Measurements from ENCODE around the gene RAET1E.
"Not testable (repeated sequence)": the region's sequence is repeated elsewhere in the genome, so short reads cannot be mapped to it uniquely, and the experiment has no call there.

GRCh38 chr6:149919126-149919833, 21.4 kb upstream of the RAET1E start:
- not testable (repeated sequence) for TF ChIP-seq YY1 (IDR thresholded peaks at IDR 0.05; ENCODE audit: insufficient read depth, insufficient read length); ZNF274 (IDR thresholded peaks at IDR 0.05; ENCODE audit: low read depth, low read length); SUZ12 (IDR thresholded peaks at IDR 0.05; ENCODE audit: extremely low read depth, insufficient read depth, insufficient read length)

Measured in NT2/D1 (cell line).